MM.1S (cell line): Measurements from ENCODE around the gene CHID1.

Source experiments
- DNase-seq: peaks from one replicate; pipeline ENCODE4 v3.0.0-alpha.2; 2015
- H2AFZ ChIP-seq: fragments of 300-600 bp; sonication (generic); 2 replicates; pipeline ENCODE4 v1.6.0; 2016; ENCODE audit warnings: antibody characterized with exemption, low read length
- H3F3A ChIP-seq: fragments of 300-600 bp; sonication (generic); 2 replicates; pipeline ENCODE4 v1.6.1; 2016; ENCODE audit warnings: mild to moderate bottlenecking, antibody characterized with exemption, low read length, moderate library complexity, mixed read lengths; ENCODE audit not compliant: insufficient read depth
- H3K27ac ChIP-seq: fragments of 300-600 bp; sonication (generic); 2 replicates; pipeline ENCODE4 v1.5.1; 2016; ENCODE audit warnings: mild to moderate bottlenecking, low read length
- H3K27me3 ChIP-seq: fragments of 300-600 bp; sonication (generic); replicated peaks from 2 replicates; pipeline ENCODE4 v1.6.0; 2016; ENCODE audit warnings: low read length; ENCODE audit not compliant: insufficient read depth
- H3K36me3 ChIP-seq: fragments of 300-600 bp; sonication (generic); replicated peaks from 2 replicates; pipeline ENCODE4 v1.6.1; 2016; ENCODE audit warnings: mild to moderate bottlenecking, low read length, mixed read lengths; ENCODE audit not compliant: insufficient read depth
- H3K4me1 ChIP-seq: fragments of 300-600 bp; sonication (generic); 2 replicates; pipeline ENCODE4 v1.6.1; 2016; ENCODE audit warnings: low read length, mixed read lengths
- H3K4me2 ChIP-seq: fragments of 300-600 bp; sonication (generic); 2 replicates; pipeline ENCODE4 v1.6.0; 2016; ENCODE audit warnings: low read depth, low read length
- H3K4me3 ChIP-seq: fragments of 300-600 bp; sonication (generic); 2 replicates; pipeline ENCODE4 v1.5.1; 2016; ENCODE audit warnings: low read length, mixed read lengths
- H3K79me2 ChIP-seq: fragments of 300-600 bp; sonication (generic); 2 replicates; pipeline ENCODE4 v1.6.1; 2016; ENCODE audit warnings: mixed run types, low read length, mixed read lengths
- H3K9ac ChIP-seq: fragments of 300-600 bp; sonication (generic); 2 replicates; pipeline ENCODE4 v1.6.1; 2016; ENCODE audit warnings: low read length, mixed read lengths
- H3K9me2 ChIP-seq: fragments of 300-600 bp; sonication (generic); replicated peaks from 2 replicates; pipeline ENCODE4 v1.6.1; 2016; ENCODE audit warnings: mild to moderate bottlenecking, low read length, mixed read lengths; ENCODE audit not compliant: insufficient read depth
- H3K9me3 ChIP-seq: fragments of 300-600 bp; sonication (generic); replicated peaks from 2 replicates; pipeline ENCODE4 v1.6.1; 2016; ENCODE audit warnings: mild to moderate bottlenecking, low read length, mixed read lengths; ENCODE audit not compliant: insufficient read depth
- H4K20me1 ChIP-seq: fragments of 300-600 bp; sonication (generic); 2 replicates; pipeline ENCODE4 v1.6.1; 2016; ENCODE audit warnings: mild to moderate bottlenecking, low read length, moderate library complexity, mixed read lengths; ENCODE audit not compliant: insufficient read depth
- EZH2 ChIP-seq: fragments of 300-600 bp; sonication (generic); optimal IDR thresholded peaks from 2 replicates; pipeline ENCODE3; 2017; ENCODE audit warnings: low read depth, mild to moderate bottlenecking, antibody characterized with exemption, low read length, mixed read lengths
- EZH2phosphoT487 ChIP-seq: fragments of 300-600 bp; sonication (generic); IDR thresholded peaks from 2 replicates; pipeline ENCODE4 v1.6.1; 2018; ENCODE audit warnings: antibody characterized with exemption, low read length
- TF ChIP-seq, protein P1 (sequence below): fragments of 300-600 bp; sonication (generic); IDR thresholded peaks from 2 replicates; pipeline ENCODE4 v1.5.1; 2016; ENCODE audit warnings: antibody characterized with exemption, low read length, mixed read lengths

Gene CHID1

DNA sequence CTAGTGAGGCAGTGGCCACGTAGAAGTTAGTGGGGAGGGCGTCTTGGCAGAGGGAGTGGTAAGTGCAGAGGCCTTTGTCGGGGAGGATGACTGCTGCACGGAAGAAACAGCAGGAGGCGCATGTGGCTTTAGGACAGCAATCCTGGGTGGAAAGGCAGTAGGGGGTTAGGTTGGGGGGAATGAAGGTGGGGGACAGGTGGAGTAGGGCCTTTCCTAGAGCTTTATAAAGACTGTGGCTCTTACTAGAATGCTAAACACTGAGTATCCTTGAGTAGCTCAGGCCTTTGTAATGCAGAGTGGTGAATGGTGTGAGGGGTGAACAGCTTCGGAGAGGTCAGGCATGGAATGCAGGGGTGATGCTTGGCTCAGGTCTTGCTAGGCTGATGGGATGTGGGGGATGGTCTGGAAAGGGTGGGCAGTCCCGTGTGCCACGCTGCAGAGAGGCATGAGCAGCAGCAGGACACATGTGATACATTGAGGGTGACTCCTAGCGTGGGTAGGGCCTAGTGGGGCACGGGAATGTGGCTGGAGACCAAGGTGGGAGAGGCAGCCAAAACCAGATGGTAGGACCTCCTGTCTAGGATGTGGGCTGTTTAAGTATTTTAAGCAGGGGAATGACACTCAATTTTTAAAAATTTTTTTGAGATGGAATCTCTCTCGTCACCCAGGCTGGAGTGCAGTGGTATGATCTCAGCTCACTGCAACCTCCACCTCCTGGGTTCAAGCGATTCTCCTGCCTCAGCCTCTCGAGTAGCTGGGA is 34.3 kb upstream of the CHID1 start:
- no peak for TF ChIP-seq EZH2
- TF ChIP-seq, protein P1, sequence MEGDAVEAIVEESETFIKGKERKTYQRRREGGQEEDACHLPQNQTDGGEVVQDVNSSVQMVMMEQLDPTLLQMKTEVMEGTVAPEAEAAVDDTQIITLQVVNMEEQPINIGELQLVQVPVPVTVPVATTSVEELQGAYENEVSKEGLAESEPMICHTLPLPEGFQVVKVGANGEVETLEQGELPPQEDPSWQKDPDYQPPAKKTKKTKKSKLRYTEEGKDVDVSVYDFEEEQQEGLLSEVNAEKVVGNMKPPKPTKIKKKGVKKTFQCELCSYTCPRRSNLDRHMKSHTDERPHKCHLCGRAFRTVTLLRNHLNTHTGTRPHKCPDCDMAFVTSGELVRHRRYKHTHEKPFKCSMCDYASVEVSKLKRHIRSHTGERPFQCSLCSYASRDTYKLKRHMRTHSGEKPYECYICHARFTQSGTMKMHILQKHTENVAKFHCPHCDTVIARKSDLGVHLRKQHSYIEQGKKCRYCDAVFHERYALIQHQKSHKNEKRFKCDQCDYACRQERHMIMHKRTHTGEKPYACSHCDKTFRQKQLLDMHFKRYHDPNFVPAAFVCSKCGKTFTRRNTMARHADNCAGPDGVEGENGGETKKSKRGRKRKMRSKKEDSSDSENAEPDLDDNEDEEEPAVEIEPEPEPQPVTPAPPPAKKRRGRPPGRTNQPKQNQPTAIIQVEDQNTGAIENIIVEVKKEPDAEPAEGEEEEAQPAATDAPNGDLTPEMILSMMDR, result no peak
- TF ChIP-seq EZH2phosphoT487, result no peak
- no peak overlapping the region for H3K4me3 ChIP-seq
- no peaks in the 10 kb centered on the region for H3K4me1 ChIP-seq
- H3K79me2 ChIP-seq, result peaks cover 67% of the 10 kb centered on the region
- no peak overlapping the region for H2AFZ ChIP-seq
- H3K27me3 ChIP-seq, result no peaks in the 10 kb centered on the region
- no peaks in the 10 kb centered on the region for H3F3A ChIP-seq
- no peak overlapping the region for H3K27ac ChIP-seq
- peaks cover 4% of the 10 kb centered on the region for H3K36me3 ChIP-seq
- H4K20me1 ChIP-seq, result peaks cover 12% of the 10 kb centered on the region
- H3K9me2 ChIP-seq, result no peaks in the 10 kb centered on the region
- no peak overlapping the region for H3K4me2 ChIP-seq
- DNase-seq, result no peak
- no peaks in the 10 kb centered on the region for H3K9me3 ChIP-seq
- H3K9ac ChIP-seq, result no peak overlapping the region

DNA sequence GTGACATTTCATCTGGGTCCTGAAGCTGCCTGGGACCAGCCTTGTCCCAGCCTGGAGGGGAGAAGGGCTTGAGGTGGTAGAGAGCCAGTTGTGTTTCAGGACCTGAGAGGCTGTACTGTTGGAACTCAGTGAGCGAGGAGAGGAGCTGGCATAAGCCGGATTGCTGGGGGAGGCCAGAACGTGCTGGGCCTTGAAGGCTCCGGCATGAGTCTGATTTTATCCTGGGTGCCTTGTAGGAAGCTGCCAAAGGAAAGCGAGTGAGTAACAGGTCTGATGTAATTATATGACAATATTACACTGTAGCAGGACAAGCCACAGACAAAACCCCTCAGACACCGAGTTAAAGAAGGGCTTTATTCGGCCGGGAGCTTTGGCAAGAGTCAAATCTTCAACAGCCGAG is 32.2 kb upstream of the CHID1 start:
- DNase-seq, result no peak
- Histone ChIP-seq H4K20me1 (peaks cover 25% of the 10 kb centered on the region), H3K36me3 (peaks cover 4% of the 10 kb centered on the region), H3K9me3 (no peaks in the 10 kb centered on the region), H3F3A (no peaks in the 10 kb centered on the region), H3K9ac (no peak overlapping the region), H3K4me3 (no peak overlapping the region), H3K4me1 (no peaks in the 10 kb centered on the region), H3K9me2 (no peaks in the 10 kb centered on the region), H3K27me3 (no peaks in the 10 kb centered on the region), H2AFZ (no peak overlapping the region), H3K79me2 (peaks cover 85% of the 10 kb centered on the region), H3K4me2 (no peak overlapping the region), H3K27ac (no peak overlapping the region)
- TF ChIP-seq EZH2 (no peak), EZH2phosphoT487 (no peak)
- TF ChIP-seq, protein P1, result no peak

DNA sequence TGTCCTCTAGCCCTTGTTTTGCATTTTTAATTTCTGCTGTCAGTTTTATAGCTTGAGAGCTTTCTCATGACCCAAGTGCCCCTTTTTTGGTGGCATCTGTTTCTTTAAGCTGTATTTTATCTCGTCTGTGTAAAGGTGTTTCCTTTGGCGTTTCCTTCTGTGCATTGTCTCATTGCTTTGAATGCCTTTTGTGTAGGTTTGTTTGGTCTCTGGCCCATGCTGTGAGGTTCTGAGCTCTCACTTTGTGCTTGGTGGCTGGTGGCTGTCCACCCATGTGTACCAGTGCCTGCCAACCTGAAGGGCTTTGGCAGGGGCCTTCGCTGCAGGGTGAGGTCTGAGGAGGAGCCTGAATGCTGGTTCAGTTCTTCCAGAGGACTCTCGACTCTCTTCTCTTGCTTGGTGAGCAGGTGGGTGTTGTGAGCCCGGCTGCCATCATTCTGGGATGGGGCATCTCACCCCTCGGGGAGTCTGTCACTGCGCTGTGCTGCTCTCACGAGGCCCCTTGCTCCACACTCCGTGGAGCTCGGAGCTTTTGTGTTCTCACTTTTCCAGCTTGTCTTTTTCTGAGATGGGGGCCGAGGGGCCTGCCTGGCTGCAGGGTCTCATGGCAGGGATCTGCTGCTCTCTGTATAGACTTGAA is 30.0 kb upstream of the CHID1 start:
- peaks cover 94% of the 10 kb centered on the region for H3K79me2 ChIP-seq
- no peak overlapping the region for H2AFZ ChIP-seq
- H3K9me3 ChIP-seq, result no peaks in the 10 kb centered on the region
- TF ChIP-seq, protein P1, result no peak
- TF ChIP-seq EZH2 (no peak), EZH2phosphoT487 (no peak)
- H3K36me3 ChIP-seq, result no peaks in the 10 kb centered on the region; the same call in 1 of the 2 replicates
- H3K4me1 ChIP-seq, result no peaks in the 10 kb centered on the region
- H3K9ac ChIP-seq, result no peak overlapping the region
- H3K4me3 ChIP-seq, result no peak overlapping the region
- no peaks in the 10 kb centered on the region for H3F3A ChIP-seq
- H3K27me3 ChIP-seq, result no peaks in the 10 kb centered on the region
- H3K4me2 ChIP-seq, result no peak overlapping the region
- no peak overlapping the region for H3K27ac ChIP-seq
- peaks cover 36% of the 10 kb centered on the region for H4K20me1 ChIP-seq
- H3K9me2 ChIP-seq, result no peaks in the 10 kb centered on the region
- no peak for DNase-seq
